ENCODE data around the gene NCOA5.

- TF ChIP-seq CTCF (IDR thresholded peaks at IDR 0.05) (no peak), ZFX (IDR thresholded peaks at IDR 0.05; ENCODE audit: borderline replicate concordance) (no peak)
These were observed 76.4 kb downstream of the NCOA5 start for GRCh38 chr20:46013322-46013828.
